Ectodermal cell (in vitro differentiated cells): ENCODE data around the gene MUC5B.

Experiments used
- H3K27ac ChIP-seq: 2 replicates; pipeline ENCODE4 v1.7.0; 2013; ENCODE audit warnings: mild to moderate bottlenecking, low read depth, low read length; ENCODE audit not compliant: insufficient read depth, poor library complexity, severe bottlenecking
- H3K27me3 ChIP-seq: 2 replicates; pipeline ENCODE4 v1.7.0; 2013; ENCODE audit warnings: mild to moderate bottlenecking, low read length; ENCODE audit not compliant: insufficient read depth, control insufficient read depth, poor library complexity, severe bottlenecking
- H3K36me3 ChIP-seq: one replicate; pipeline ENCODE4 v1.7.0; 2013; ENCODE audit warnings: low read length; ENCODE audit not compliant: control insufficient read depth, insufficient read depth
- H3K4me1 ChIP-seq: one replicate; pipeline ENCODE4 v1.7.0; 2013; ENCODE audit warnings: low read length; ENCODE audit not compliant: control insufficient read depth, insufficient read depth
- H3K4me3 ChIP-seq: 2 replicates; pipeline ENCODE4 v1.7.0; 2013; ENCODE audit warnings: low read depth, low read length, control low read depth; ENCODE audit not compliant: insufficient read depth
- H3K9me3 ChIP-seq: 2 replicates; pipeline ENCODE4 v1.7.0; 2013; ENCODE audit warnings: mild to moderate bottlenecking, low read length, moderate library complexity; ENCODE audit not compliant: control insufficient read depth
- WGBS, 2 experiments: methylation state at CpG; one replicate each; pipeline ENCODE4 v1.1.7; 2013; ENCODE audit warnings: missing lambda C conversion rate in 2 of 2; 5-methylcytosine and 5-hydroxymethylcytosine counted together

Gene MUC5B

GRCh38 chr11:1251236-1251770 lies 28.4 kb downstream of the MUC5B start:
- no peak overlapping the region for H3K4me3 ChIP-seq
- H3K36me3 ChIP-seq = no peaks in the 10 kb centered on the region
- H3K4me1 ChIP-seq = no peaks in the 10 kb centered on the region
- no peaks in the 10 kb centered on the region for H3K9me3 ChIP-seq
- WGBS, 2 experiments = 92 to 93% methylated on average over 16 of the region's 16 CpGs
- no peak overlapping the region for H3K27ac ChIP-seq
- H3K27me3 ChIP-seq = no peaks in the 10 kb centered on the region

DNA sequence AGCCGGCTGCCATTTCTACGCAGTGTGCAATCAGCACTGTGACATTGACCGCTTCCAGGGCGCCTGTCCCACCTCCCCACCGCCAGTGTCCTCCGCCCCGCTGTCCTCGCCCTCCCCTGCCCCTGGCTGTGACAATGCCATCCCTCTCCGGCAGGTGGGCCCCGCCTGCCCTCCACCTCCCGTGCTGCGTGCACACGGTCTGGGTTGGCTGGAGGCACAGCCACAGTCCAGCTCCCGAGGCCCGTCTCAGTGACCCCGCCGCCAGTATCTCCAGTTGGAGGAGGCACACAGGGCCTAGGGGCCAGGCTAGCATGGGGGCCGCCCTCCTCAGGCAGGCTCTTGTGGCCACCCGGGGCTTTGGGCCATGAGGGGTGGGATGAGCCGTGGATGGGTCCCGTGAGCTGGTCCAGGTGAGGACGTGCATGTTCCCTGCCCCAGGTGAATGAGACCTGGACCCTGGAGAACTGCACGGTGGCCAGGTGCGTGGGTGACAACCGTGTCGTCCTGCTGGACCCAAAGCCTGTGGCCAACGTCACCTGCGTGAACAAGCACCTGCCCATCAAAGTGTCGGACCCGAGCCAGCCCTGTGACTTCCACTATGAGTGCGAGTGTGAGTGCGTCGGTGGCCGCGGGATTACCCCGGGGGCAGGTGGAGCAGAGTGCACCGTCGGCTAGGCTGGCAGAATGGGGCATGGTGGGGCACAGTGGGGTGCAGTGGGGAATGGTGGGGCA lies 29.7 kb downstream of the MUC5B start:
- WGBS, 2 experiments = 92 to 94% methylated on average over 38 of the region's 38 CpGs

DNA sequence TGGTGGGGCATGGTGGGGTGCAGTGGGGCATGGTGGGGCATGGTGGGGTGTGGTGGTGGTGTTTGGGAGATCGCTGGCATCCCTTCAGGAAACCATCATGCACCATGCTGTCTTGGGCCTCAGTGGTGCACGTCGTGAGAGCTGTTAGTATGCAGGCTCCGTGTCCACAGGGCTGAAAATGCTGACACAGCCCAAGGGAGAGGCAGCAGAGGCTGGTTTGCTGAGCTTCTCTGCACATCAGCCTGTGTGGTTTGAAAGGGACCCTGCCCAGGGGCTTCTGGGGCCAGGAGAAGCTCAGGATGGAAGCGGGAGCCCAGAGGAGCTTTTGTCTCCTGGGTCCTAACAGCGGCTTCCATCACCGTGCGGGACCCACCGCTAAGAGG lies 30.2 kb downstream of the MUC5B start:
- no peak overlapping the region for H3K27ac ChIP-seq
- H3K4me1 ChIP-seq = no peaks in the 10 kb centered on the region
- H3K27me3 ChIP-seq = no peaks in the 10 kb centered on the region
- H3K36me3 ChIP-seq = no peaks in the 10 kb centered on the region
- no peaks in the 10 kb centered on the region for H3K9me3 ChIP-seq
- WGBS, 2 experiments = 91 to 95% methylated on average over 9 of the region's 9 CpGs
- no peak overlapping the region for H3K4me3 ChIP-seq

More for the DNA sequence above, 29.7 kb downstream of the MUC5B start:
- Histone ChIP-seq H3K4me3 (no peak overlapping the region), H3K27me3 (no peaks in the 10 kb centered on the region), H3K4me1 (no peaks in the 10 kb centered on the region), H3K27ac (no peak overlapping the region), H3K36me3 (no peaks in the 10 kb centered on the region), H3K9me3 (no peaks in the 10 kb centered on the region)

DNA sequence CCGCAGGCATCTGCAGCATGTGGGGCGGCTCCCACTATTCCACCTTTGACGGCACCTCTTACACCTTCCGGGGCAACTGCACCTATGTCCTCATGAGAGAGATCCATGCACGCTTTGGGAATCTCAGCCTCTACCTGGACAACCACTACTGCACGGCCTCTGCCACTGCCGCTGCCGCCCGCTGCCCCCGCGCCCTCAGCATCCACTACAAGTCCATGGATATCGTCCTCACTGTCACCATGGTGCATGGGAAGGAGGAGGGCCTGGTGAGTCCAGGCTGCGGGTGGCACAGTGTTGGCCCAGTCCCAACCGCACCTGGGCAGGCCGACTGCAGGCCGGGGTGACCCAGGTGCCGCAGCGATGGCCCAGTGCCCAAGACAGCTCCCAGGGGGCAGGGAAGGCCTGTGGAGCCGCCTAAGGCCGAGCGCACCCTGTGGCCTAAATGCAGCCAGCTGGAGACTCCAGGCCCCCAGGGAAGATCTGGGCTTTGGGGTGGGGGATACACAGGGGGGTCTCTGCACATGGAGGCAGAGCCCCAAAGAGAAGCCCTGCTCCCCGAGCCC lies 31.3 kb downstream of the MUC5B start:
- H3K36me3 ChIP-seq = no peaks in the 10 kb centered on the region
- H3K9me3 ChIP-seq = no peaks in the 10 kb centered on the region
- H3K27ac ChIP-seq = no peak overlapping the region
- H3K4me3 ChIP-seq = no peak overlapping the region
- no peaks in the 10 kb centered on the region for H3K27me3 ChIP-seq
- 95% methylated on average over 22 of the region's 22 CpGs for WGBS, 2 experiments
- H3K4me1 ChIP-seq = no peaks in the 10 kb centered on the region

GRCh38 chr11:1254733-1255132 lies 31.9 kb downstream of the MUC5B start:
- no peak overlapping the region for H3K4me3 ChIP-seq
- H3K4me1 ChIP-seq = no peaks in the 10 kb centered on the region
- no peaks in the 10 kb centered on the region for H3K27me3 ChIP-seq
- WGBS, 2 experiments = 91 to 93% methylated on average over 19 of the region's 19 CpGs
- H3K36me3 ChIP-seq = no peaks in the 10 kb centered on the region
- H3K27ac ChIP-seq = no peak overlapping the region
- no peaks in the 10 kb centered on the region for H3K9me3 ChIP-seq

DNA sequence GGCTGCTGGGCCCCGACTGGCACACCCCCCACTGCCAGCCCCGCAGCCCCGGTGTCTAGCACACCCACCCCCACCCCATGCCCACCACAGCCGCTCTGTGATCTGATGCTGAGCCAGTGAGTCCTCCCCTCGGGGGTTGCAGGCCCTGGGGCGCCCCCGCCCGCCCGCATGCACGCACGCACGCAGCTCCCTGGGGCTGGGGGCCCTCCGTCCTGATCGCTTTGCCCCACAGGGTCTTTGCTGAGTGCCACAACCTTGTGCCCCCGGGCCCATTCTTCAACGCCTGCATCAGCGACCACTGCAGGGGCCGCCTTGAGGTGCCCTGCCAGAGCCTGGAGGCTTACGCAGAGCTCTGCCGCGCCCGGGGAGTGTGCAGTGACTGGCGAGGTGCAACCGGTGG lies 32.3 kb downstream of the MUC5B start:
- H3K36me3 ChIP-seq = no peaks in the 10 kb centered on the region
- H3K4me1 ChIP-seq = no peaks in the 10 kb centered on the region
- H3K27ac ChIP-seq = no peak overlapping the region
- WGBS, 2 experiments = 91 to 92% methylated on average over 24 of the region's 24 CpGs
- no peaks in the 10 kb centered on the region for H3K27me3 ChIP-seq
- no peak overlapping the region for H3K4me3 ChIP-seq
- no peaks in the 10 kb centered on the region for H3K9me3 ChIP-seq

DNA sequence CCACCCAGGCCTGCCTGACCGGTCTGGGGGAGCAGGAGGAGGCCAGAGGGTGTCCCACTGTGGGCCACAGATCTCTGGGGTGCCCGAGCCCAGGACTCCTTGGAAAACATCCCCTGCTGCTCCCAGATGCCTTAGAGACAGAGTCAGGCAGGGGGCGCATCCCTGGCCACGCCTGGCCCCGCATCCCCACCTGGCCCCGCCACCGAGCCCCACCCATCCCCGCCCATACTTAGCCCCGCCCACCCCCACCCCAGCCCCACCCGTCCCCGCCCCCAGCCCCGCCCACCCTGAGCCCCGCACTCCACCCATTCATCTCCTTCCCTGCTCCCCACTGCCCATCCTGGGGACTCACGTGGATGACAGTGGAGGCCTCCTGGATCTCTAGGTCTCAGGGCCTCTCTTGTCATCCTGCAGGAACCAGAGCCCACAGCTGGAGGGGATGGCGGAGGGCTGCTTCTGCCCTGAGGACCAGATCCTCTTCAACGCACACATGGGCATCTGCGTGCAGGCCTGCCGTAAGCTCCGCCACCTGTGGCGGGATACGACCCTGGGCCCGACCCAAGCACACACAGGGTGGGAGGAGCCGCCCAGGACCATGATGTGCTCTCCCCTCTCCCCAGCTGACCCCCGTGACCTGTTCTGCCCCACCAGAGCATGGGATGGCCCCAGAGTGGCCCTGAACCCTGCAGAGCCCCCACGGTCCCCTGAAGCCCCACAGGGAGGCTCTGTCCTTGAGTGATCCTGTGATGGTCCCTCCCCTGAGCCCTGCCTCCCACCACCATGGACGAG lies 33.6 kb downstream of the MUC5B start:
- 79 to 80% methylated on average over 18 to 19 of the region's 26 CpGs for WGBS, 2 experiments
- Histone ChIP-seq H3K27ac (no peak overlapping the region), H3K4me1 (no peaks in the 10 kb centered on the region)

DNA sequence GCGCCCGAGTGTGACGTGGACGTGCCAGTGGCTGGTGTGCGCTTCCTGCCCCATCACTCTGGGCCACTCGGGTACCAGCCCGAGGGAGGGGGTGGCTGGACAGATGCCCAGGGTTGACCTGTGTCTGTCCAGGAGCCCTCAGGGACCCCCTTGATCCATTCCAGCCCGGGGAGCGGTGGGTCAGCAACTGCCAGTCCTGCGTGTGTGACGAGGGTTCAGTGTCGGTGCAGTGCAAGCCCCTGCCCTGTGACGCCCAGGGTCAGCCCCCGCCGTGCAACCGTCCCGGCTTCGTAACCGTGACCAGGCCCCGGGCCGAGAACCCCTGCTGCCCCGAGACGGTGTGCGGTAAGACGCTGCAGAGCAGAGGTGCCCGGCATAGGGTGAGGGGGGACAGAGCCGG lies 34.5 kb downstream of the MUC5B start:
- Histone ChIP-seq H3K4me3 (no peak overlapping the region), H3K9me3 (no peaks in the 10 kb centered on the region), H3K27ac (no peak overlapping the region), H3K4me1 (no peaks in the 10 kb centered on the region), H3K27me3 (no peaks in the 10 kb centered on the region), H3K36me3 (no peaks in the 10 kb centered on the region)
- WGBS, 2 experiments = 94 to 95% methylated on average over 27 of the region's 27 CpGs

More for the DNA sequence above, 33.6 kb downstream of the MUC5B start:
- Histone ChIP-seq H3K27me3 (no peaks in the 10 kb centered on the region), H3K36me3 (no peaks in the 10 kb centered on the region), H3K4me3 (no peak overlapping the region), H3K9me3 (no peaks in the 10 kb centered on the region)

GRCh38 chr11:1257916-1258315 lies 35.0 kb downstream of the MUC5B start:
- Histone ChIP-seq H3K27ac (no peak overlapping the region), H3K9me3 (no peaks in the 10 kb centered on the region), H3K4me3 (no peak overlapping the region), H3K4me1 (peaks cover 2% of the 10 kb centered on the region), H3K36me3 (no peaks in the 10 kb centered on the region), H3K27me3 (no peaks in the 10 kb centered on the region)
- 91% methylated on average over 16 of the region's 16 CpGs for WGBS, 2 experiments

GRCh38 chr11:1258401-1259075 lies 35.7 kb downstream of the MUC5B start:
- 84% methylated on average over 13 of the region's 13 CpGs for WGBS, 2 experiments
- no peaks in the 10 kb centered on the region for H3K27me3 ChIP-seq
- peaks cover 7% of the 10 kb centered on the region for H3K4me1 ChIP-seq
- H3K4me3 ChIP-seq = no peak overlapping the region
- no peak overlapping the region for H3K27ac ChIP-seq
- no peaks in the 10 kb centered on the region for H3K9me3 ChIP-seq
- H3K36me3 ChIP-seq = no peaks in the 10 kb centered on the region
